Measurements from ENCODE around the gene CD74. TPM values are rescaled to one million over a fixed set of nuclear protein-coding genes. Genes with fewer than 3 reads are reported as not detected.
A peak's percentile ranks its signal among the peaks of the same experiment; 100 is the strongest.

Gene CD74
- total and polyA plus RNA-seq, 10 of the 15 experiments (the other 5 are each of a cell fraction or from before 2014, with no cell fraction given): 1,387 to 11,063 (median 3,922) TPM

DNA sequence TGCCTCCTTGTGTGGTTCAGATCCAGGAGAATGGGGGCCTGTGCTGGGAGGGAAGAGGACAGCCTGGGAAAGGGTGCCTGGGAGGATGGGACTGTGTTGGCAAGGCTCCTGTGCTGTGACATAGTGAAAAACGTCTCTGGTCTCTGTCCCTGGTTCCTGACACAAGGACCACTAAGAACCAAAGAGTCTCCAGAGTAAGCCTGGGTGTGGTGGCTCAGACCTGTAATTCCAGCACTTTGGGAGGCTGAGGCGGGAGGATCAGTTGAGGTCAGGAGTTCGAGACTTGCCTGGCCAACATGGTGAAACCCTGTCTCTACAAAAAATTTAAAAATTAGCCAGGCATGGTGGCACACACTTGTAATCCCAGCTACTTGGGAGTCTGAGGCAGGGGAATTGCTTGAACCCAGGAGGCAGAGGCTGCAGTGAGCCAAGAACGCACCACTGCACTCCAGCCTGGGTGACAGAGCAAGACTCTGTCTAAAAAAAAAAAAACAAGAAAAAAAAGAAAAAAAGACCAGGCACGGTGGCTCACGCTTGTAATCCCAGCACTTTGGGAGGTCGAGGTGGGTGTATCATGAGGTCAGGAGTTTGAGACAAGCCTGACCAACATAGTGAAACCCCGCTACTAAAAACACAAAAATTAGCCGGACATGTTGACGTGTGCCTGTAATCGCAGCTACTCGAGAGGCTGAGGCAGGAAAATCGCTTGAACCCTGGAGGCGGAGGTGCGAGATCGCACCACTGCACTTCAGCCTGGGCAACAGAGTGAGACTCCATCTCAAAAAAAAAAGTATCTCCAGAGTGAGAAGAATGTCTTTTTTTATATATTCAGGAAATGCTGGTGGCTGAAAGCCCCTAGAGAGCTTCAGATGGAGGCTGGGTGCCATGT lies 1.4 kb upstream of the CD74 start (continued):
- TF ChIP-seq ATF7 (IDR thresholded peaks at IDR 0.05; ENCODE audit: low read depth): peak; percentile 51; the same call in 1 of the 2 replicates

DNA sequence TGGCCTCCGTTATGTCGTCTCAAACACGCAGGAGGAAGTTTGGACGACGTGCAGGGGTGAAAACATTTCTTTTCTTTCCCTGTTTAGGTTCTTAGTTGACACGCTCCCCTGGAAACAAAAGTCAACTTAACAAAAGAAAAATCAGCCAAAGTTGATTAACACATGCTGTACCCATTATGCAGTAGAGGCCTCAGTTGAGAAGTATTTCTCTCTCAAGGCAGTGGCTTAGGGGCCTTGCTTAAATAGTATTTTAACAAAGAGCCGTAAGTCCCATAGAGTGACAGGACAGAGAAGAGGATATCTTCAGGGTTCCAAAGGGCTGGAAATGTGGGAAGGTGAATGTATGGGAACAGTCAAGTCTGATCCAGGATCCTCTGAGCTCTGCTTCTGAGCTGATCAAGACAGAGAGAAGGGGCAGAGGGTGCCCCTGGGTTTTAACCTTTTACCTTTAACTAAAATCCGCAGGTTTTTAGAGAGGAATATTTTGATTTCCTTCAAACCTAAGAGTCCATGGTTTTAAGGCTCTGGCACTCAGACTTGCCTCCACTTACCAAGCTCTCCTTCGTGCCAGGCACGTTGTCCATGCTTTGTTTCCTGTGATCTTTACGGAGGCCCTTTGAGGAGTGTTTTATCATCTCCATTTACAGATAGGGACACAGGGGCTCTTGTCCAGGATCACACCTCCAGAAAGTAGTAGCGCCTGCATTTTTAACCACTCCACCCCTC lies 629 bp upstream of the CD74 start:
- 3% methylated on average over 12 of the region's 12 CpGs for WGBS (ENCODE audit: insufficient coverage, insufficient replicate concordance, low lambda C conversion rate, missing lambda C conversion rate)
- H3K4me2 ChIP-seq (ENCODE audit: control insufficient read depth, insufficient read depth): peak overlapping the region; percentile 75
- ChIA-PET CTCF (interaction anchor here (0.8 to 2.1 kb wide), 6 partner anchors 9 to 77 kb away, joined by 3 to 10 read pairs (median 4); no protein-coding TSS in a partner anchor), POLR2A (interaction anchor here (1.0 to 5.0 kb wide), 17 partner anchors 9 to 801 kb away, joined by 3 to 44 read pairs (median 4); partner anchors contain the start of genes RBM22 and TCOF1), RAD21 (ENCODE audit: unreplicated experiment) (interaction anchor here (0.7 to 5.3 kb wide), 8 partner anchors 8 to 37 kb away, joined by 3 to 49 read pairs (median 6); no protein-coding TSS in a partner anchor), SMC1A (ENCODE audit: uncharacterized antibody, unreplicated experiment) (interaction anchor here (0.6 to 3.5 kb wide), 10 partner anchors 10 to 297 kb away, joined by 3 to 23 read pairs (median 3); no protein-coding TSS in a partner anchor)
- H3K79me2 ChIP-seq (ENCODE audit: control insufficient read depth, insufficient read depth, low read length): peaks cover 61% of the 10 kb centered on the region
- in situ Hi-C loops (cut with MboI) (no loop called here), intact Hi-C loops (cut with micrococcal nuclease; ENCODE audit: unreplicated experiment) (loop anchor here (2.0 to 10.0 kb wide), 3 partner anchors 35 to 1609 kb away; partner anchors contain the start of genes ANXA6 and RPS14)
- peak overlapping the region; percentile 100 for H3K27ac ChIP-seq (ENCODE audit: control insufficient read depth, insufficient read depth)
- H3K4me1 ChIP-seq (ENCODE audit: control insufficient read depth, insufficient read depth, low read length): peaks cover 36% of the 10 kb centered on the region
- DNase-seq (ENCODE audit: low read depth, low spot score) (no peak), ATAC-seq (no peak; the same call in 2 of the 3 replicates), FAIRE-seq (no peak)
- H3K27me3 ChIP-seq (replicated peaks in 1 of 2; ENCODE audit: control insufficient read depth in 2 of 2, insufficient read depth in 2 of 2, low read length in 1 of 2): no peaks in the 10 kb centered on the region
- H2AFZ ChIP-seq (ENCODE audit: control insufficient read depth, low read depth, low read length): peak overlapping the region; percentile 43
- peaks cover 16% of the 10 kb centered on the region for H4K20me1 ChIP-seq (ENCODE audit: control insufficient read depth, insufficient read depth)
- BruUV-seq (replicated peaks): TSS peak; percentile 95
- H3K9ac ChIP-seq (ENCODE audit: control insufficient read depth, insufficient read depth, low read length): peak overlapping the region; percentile 91
- no peaks in the 10 kb centered on the region for H3K9me3 ChIP-seq (replicated peaks; ENCODE audit: control insufficient read depth, insufficient read depth, low read length)
- H3K36me3 ChIP-seq (ENCODE audit: control insufficient read depth in 2 of 2, insufficient read depth in 2 of 2, low read length in 1 of 2): peaks cover 2 to 10% of the 10 kb centered on the region in 2 experiments; a peak in 3 of 4 replicates
- H3K4me3 ChIP-seq: peak overlapping the region; percentile 12; the same call in 1 of the 2 replicates
- TF ChIP-seq BCL11A (IDR thresholded peaks at IDR 0.05; ENCODE audit: low read depth, low read length) (no peak), MYB (IDR thresholded peaks at IDR 0.05; ENCODE audit: borderline replicate concordance, low read depth, low read length) (no peak), GABPA (IDR thresholded peaks at IDR 0.05; ENCODE audit: low read depth) (no peak), CBFB (IDR thresholded peaks at IDR 0.05; ENCODE audit: low read depth) (no peak), TCF3 (IDR thresholded peaks at IDR 0.05; ENCODE audit: borderline replicate concordance, insufficient read depth, low read depth, low read length) (no peak), EP300 (IDR thresholded peaks at IDR 0.05; ENCODE audit: borderline replicate concordance in 1 of 2, control insufficient read depth in 1 of 2, low read depth in 2 of 2, low read length in 2 of 2) (peak in 1 of 2 experiments; percentile 27; a peak in 2 of 4 replicates), POLR2AphosphoS5 (IDR thresholded peaks at IDR 0.05; ENCODE audit: low read length) (peak; percentile 65), SMC3 (IDR thresholded peaks at IDR 0.05; ENCODE audit: borderline replicate concordance, low read length) (no peak)
- TF ChIP-seq, protein P1, sequence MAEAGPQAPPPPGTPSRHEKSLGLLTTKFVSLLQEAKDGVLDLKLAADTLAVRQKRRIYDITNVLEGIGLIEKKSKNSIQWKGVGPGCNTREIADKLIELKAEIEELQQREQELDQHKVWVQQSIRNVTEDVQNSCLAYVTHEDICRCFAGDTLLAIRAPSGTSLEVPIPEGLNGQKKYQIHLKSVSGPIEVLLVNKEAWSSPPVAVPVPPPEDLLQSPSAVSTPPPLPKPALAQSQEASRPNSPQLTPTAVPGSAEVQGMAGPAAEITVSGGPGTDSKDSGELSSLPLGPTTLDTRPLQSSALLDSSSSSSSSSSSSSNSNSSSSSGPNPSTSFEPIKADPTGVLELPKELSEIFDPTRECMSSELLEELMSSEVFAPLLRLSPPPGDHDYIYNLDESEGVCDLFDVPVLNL (IDR thresholded peaks at IDR 0.05; ENCODE audit: low read depth, low read length): no peak
- TF ChIP-seq, protein P2, sequence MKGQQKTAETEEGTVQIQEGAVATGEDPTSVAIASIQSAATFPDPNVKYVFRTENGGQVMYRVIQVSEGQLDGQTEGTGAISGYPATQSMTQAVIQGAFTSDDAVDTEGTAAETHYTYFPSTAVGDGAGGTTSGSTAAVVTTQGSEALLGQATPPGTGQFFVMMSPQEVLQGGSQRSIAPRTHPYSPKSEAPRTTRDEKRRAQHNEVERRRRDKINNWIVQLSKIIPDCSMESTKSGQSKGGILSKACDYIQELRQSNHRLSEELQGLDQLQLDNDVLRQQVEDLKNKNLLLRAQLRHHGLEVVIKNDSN (IDR thresholded peaks at IDR 0.05; ENCODE audit: borderline replicate concordance, extremely low read length, insufficient read depth, low read depth, low read length): no peak
- TF ChIP-seq, protein P3, sequence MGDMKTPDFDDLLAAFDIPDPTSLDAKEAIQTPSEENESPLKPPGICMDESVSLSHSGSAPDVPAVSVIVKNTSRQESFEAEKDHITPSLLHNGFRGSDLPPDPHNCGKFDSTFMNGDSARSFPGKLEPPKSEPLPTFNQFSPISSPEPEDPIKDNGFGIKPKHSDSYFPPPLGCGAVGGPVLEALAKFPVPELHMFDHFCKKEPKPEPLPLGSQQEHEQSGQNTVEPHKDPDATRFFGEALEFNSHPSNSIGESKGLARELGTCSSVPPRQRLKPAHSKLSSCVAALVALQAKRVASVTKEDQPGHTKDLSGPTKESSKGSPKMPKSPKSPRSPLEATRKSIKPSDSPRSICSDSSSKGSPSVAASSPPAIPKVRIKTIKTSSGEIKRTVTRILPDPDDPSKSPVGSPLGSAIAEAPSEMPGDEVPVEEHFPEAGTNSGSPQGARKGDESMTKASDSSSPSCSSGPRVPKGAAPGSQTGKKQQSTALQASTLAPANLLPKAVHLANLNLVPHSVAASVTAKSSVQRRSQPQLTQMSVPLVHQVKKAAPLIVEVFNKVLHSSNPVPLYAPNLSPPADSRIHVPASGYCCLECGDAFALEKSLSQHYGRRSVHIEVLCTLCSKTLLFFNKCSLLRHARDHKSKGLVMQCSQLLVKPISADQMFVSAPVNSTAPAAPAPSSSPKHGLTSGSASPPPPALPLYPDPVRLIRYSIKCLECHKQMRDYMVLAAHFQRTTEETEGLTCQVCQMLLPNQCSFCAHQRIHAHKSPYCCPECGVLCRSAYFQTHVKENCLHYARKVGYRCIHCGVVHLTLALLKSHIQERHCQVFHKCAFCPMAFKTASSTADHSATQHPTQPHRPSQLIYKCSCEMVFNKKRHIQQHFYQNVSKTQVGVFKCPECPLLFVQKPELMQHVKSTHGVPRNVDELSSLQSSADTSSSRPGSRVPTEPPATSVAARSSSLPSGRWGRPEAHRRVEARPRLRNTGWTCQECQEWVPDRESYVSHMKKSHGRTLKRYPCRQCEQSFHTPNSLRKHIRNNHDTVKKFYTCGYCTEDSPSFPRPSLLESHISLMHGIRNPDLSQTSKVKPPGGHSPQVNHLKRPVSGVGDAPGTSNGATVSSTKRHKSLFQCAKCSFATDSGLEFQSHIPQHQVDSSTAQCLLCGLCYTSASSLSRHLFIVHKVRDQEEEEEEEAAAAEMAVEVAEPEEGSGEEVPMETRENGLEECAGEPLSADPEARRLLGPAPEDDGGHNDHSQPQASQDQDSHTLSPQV (IDR thresholded peaks at IDR 0.05): peak; percentile 85

Measured in GM12878 (cell line).